Activated CD8-positive, alpha-beta T cell treated with anti-CD3 and anti-CD28 coated beads, Interleukin-2, amount 10 ng/mL, durations not matched to agents 7 days and 5 days (primary cell): Measurements from ENCODE around the gene NMRK1. TPM values are rescaled to one million over a fixed set of nuclear protein-coding genes. Genes with fewer than 3 reads are reported as not detected.

Source experiments
- ATAC-seq: fragments of 150-1000 bp; cut with Tn5 transposase; one replicate; pipeline ENCODE4 v1.10.0; 2021; ENCODE audit warnings: moderate library complexity
- CTCF ChIA-PET: fragments of 350-600 bp; sonication (Branson Sonifier 250); formaldehyde crosslinking; loops from one replicate; lab custom pipeline; 2021; ENCODE audit warnings: antibody characterized with exemption; lab: Charles Lee
- POLR2A ChIA-PET: fragments of 350-600 bp; sonication (Branson Sonifier 250); formaldehyde crosslinking; loops from one replicate; lab custom pipeline; 2021; ENCODE audit warnings: antibody characterized with exemption; lab: Charles Lee
- DNase-seq: peaks from one replicate; pipeline ENCODE4 v3.0.0-alpha.2; 2020
- H3K27ac Mint-ChIP-seq: one replicate; pipeline ENCODE4 v1.8.0; 2021; ENCODE audit warnings: mild to moderate bottlenecking, mixed read lengths
- H3K27me3 Mint-ChIP-seq: one replicate; pipeline ENCODE4 v1.8.0; 2021; ENCODE audit warnings: low read depth, mixed read lengths
- H3K36me3 Mint-ChIP-seq: one replicate; pipeline ENCODE4 v1.8.0; 2021; ENCODE audit warnings: low read depth, mixed read lengths
- H3K4me1 Mint-ChIP-seq: one replicate; pipeline ENCODE4 v1.8.0; 2021; ENCODE audit warnings: low read depth, mixed read lengths
- H3K4me3 Mint-ChIP-seq: one replicate; pipeline ENCODE4 v1.8.0; 2021; ENCODE audit warnings: mild to moderate bottlenecking, mixed read lengths
- H3K9me3 Mint-ChIP-seq: one replicate; pipeline ENCODE4 v1.8.0; 2022; ENCODE audit warnings: mixed read lengths; ENCODE audit not compliant: insufficient read depth
- total RNA-seq, 2 experiments: library from RNA; stranded (reverse); gene quantifications; one replicate each; pipeline ENCODE4 v1.2.3, GENCODE V29; 2021

NMRK1 gene
- total RNA-seq, 2 experiments from 2014 or later = 26.9 to 28.2 TPM

- Mint-ChIP-seq H3K4me1 (peaks cover 41% of the 10 kb centered on the region), H3K36me3 (peaks cover 48% of the 10 kb centered on the region), H3K4me3 (no peak overlapping the region), H3K9me3 (no peaks in the 10 kb centered on the region), H3K27me3 (no peaks in the 10 kb centered on the region), H3K27ac (no peak overlapping the region)
- ATAC-seq = no peak
- ChIA-PET CTCF (interaction anchor here (0.6 to 0.8 kb wide), 2 partner anchors 9 to 658 kb away, joined by 3 to 4 read pairs; no protein-coding TSS in a partner anchor), POLR2A (no interaction called here)
- no peak for DNase-seq
Measured at GRCh38 chr9:75101004-75101588, 13.1 kb upstream of the NMRK1 start.

GRCh38 chr9:75096796-75097195 is 8.8 kb upstream of the NMRK1 start:
- no peak overlapping the region for H3K27ac Mint-ChIP-seq
- H3K9me3 Mint-ChIP-seq = no peaks in the 10 kb centered on the region
- H3K36me3 Mint-ChIP-seq = peaks cover 46% of the 10 kb centered on the region
- ChIA-PET POLR2A (no interaction called here), CTCF (no interaction called here)
- ATAC-seq (no peak), DNase-seq (no peak)
- no peaks in the 10 kb centered on the region for H3K27me3 Mint-ChIP-seq
- H3K4me3 Mint-ChIP-seq = no peak overlapping the region
- H3K4me1 Mint-ChIP-seq = peaks cover 39% of the 10 kb centered on the region

- Mint-ChIP-seq H3K9me3 (no peaks in the 10 kb centered on the region), H3K27me3 (no peaks in the 10 kb centered on the region), H3K36me3 (peaks cover 48% of the 10 kb centered on the region), H3K27ac (no peak overlapping the region), H3K4me1 (peaks cover 51% of the 10 kb centered on the region), H3K4me3 (no peak overlapping the region)
- POLR2A ChIA-PET = no interaction called here
- CTCF ChIA-PET = interaction anchor here (0.6 to 2.0 kb wide), 6 partner anchors 8 to 319 kb away, joined by 3 to 12 read pairs (median 4); partner anchors contain the start of genes C9orf40 and CARNMT1
- ATAC-seq = no peak
- DNase-seq = no peak
Measured at GRCh38 chr9:75092766-75093165, 4.8 kb upstream of the NMRK1 start.

GRCh38 chr9:75090579-75090978 is 2.6 kb upstream of the NMRK1 start:
- ATAC-seq = no peak
- no peaks in the 10 kb centered on the region for H3K9me3 Mint-ChIP-seq
- CTCF ChIA-PET = interaction anchor here (0.8 to 1.6 kb wide), 5 partner anchors 57 to 313 kb away, joined by 4 to 8 read pairs (median 5); partner anchors contain the start of gene CARNMT1
- peak overlapping the region; percentile 95 for H3K4me3 Mint-ChIP-seq
- peaks cover 41% of the 10 kb centered on the region for H3K36me3 Mint-ChIP-seq
- H3K4me1 Mint-ChIP-seq = peaks cover 60% of the 10 kb centered on the region
- peak overlapping the region; percentile 62 for H3K27ac Mint-ChIP-seq
- DNase-seq = no peak
- POLR2A ChIA-PET = interaction anchor here (0.7 to 1.7 kb wide), 4 partner anchors 62 to 83 kb away, joined by 3 to 7 read pairs (median 6); partner anchors contain the start of gene CARNMT1
- no peaks in the 10 kb centered on the region for H3K27me3 Mint-ChIP-seq

GRCh38 chr9:75089373-75089766 is 1.4 kb upstream of the NMRK1 start:
- peak overlapping the region; percentile 95 for H3K4me3 Mint-ChIP-seq

GRCh38 chr9:75088646-75089372 is 854 bp upstream of the NMRK1 start:
- Mint-ChIP-seq H3K4me1 (peaks cover 60% of the 10 kb centered on the region), H3K4me3 (peak overlapping the region; percentile 95), H3K27ac (peak overlapping the region; percentile 89), H3K27me3 (no peaks in the 10 kb centered on the region), H3K9me3 (no peaks in the 10 kb centered on the region), H3K36me3 (peaks cover 33% of the 10 kb centered on the region)
- CTCF ChIA-PET = interaction anchor here (0.8 to 3.3 kb wide), 13 partner anchors 11 to 315 kb away, joined by 3 to 27 read pairs (median 4); partner anchors contain the start of genes C9orf40 and CARNMT1
- DNase-seq (peak; percentile 35), ATAC-seq (peak; percentile 37)
- POLR2A ChIA-PET = interaction anchor here (0.6 to 4.1 kb wide), 13 partner anchors 14 to 555 kb away, joined by 3 to 26 read pairs (median 4); partner anchors contain the start of genes C9orf40 and CARNMT1

More at GRCh38 chr9:75089373-75089766, 1.4 kb upstream of the NMRK1 start:
- CTCF ChIA-PET = interaction anchor here (0.7 to 1.6 kb wide), 6 partner anchors 38 to 149 kb away, joined by 3 to 8 read pairs (median 4); partner anchors contain the start of gene CARNMT1
- H3K27ac Mint-ChIP-seq = peak overlapping the region; percentile 89
- ATAC-seq = no peak
- H3K27me3 Mint-ChIP-seq = no peaks in the 10 kb centered on the region
- no peaks in the 10 kb centered on the region for H3K9me3 Mint-ChIP-seq
- no peak for DNase-seq
- peaks cover 61% of the 10 kb centered on the region for H3K4me1 Mint-ChIP-seq
- peaks cover 37% of the 10 kb centered on the region for H3K36me3 Mint-ChIP-seq
- POLR2A ChIA-PET = interaction anchor here (0.9 to 4.1 kb wide), 5 partner anchors 57 to 81 kb away, joined by 3 to 26 read pairs (median 12); no protein-coding TSS in a partner anchor

- ChIA-PET CTCF (interaction anchor here (0.6 to 3.3 kb wide), 16 partner anchors 9 to 320 kb away, joined by 3 to 27 read pairs (median 3); partner anchors contain the start of genes C9orf40 and CARNMT1), POLR2A (interaction anchor here (0.9 to 4.1 kb wide), 10 partner anchors 12 to 313 kb away, joined by 3 to 26 read pairs (median 6); partner anchors contain the start of genes C9orf40 and CARNMT1)
- H3K4me1 Mint-ChIP-seq = peaks cover 62% of the 10 kb centered on the region
- peak overlapping the region; percentile 97 for H3K27ac Mint-ChIP-seq
- H3K4me3 Mint-ChIP-seq = peak overlapping the region; percentile 94
- no peaks in the 10 kb centered on the region for H3K9me3 Mint-ChIP-seq
- ATAC-seq = no peak
- peak; percentile 68 for DNase-seq
- H3K27me3 Mint-ChIP-seq = no peaks in the 10 kb centered on the region
- peaks cover 33% of the 10 kb centered on the region for H3K36me3 Mint-ChIP-seq
Measured at GRCh38 chr9:75087289-75087823, 599 bp downstream of the NMRK1 start.

- H3K9me3 Mint-ChIP-seq = no peaks in the 10 kb centered on the region
- H3K36me3 Mint-ChIP-seq = peaks cover 34% of the 10 kb centered on the region
- ChIA-PET CTCF (interaction anchor here (0.5 to 3.3 kb wide), 11 partner anchors 8 to 319 kb away, joined by 3 to 27 read pairs (median 4); partner anchors contain the start of gene CARNMT1), POLR2A (interaction anchor here (0.9 to 4.1 kb wide), 5 partner anchors 59 to 134 kb away, joined by 3 to 26 read pairs (median 12); partner anchors contain the start of genes C9orf40 and CARNMT1)
- peaks cover 57% of the 10 kb centered on the region for H3K4me1 Mint-ChIP-seq
- H3K27ac Mint-ChIP-seq = peak overlapping the region; percentile 90
- DNase-seq (no peak), ATAC-seq (no peak)
- H3K4me3 Mint-ChIP-seq = peak overlapping the region; percentile 94
- H3K27me3 Mint-ChIP-seq = no peaks in the 10 kb centered on the region
Measured at GRCh38 chr9:75086541-75087288, 1.2 kb downstream of the NMRK1 start.

- Mint-ChIP-seq H3K4me1 (peaks cover 47% of the 10 kb centered on the region), H3K27me3 (no peaks in the 10 kb centered on the region), H3K9me3 (no peaks in the 10 kb centered on the region), H3K4me3 (peak overlapping the region; percentile 39), H3K27ac (peak overlapping the region; percentile 48), H3K36me3 (peaks cover 30% of the 10 kb centered on the region)
- DNase-seq (no peak), ATAC-seq (no peak)
- ChIA-PET POLR2A (interaction anchor here (0.9 to 3.2 kb wide), 2 partner anchors 60 to 133 kb away, joined by 3 to 12 read pairs; partner anchors contain the start of gene C9orf40), CTCF (interaction anchor here (1.0 to 3.3 kb wide), 8 partner anchors 9 to 311 kb away, joined by 3 to 27 read pairs (median 6); partner anchors contain the start of genes C9orf40 and CARNMT1)
Measured at GRCh38 chr9:75085640-75086039, 2.3 kb downstream of the NMRK1 start.

- peaks cover 30% of the 10 kb centered on the region for H3K36me3 Mint-ChIP-seq
- POLR2A ChIA-PET = interaction anchor here (0.7 kb wide), 1 partner anchor 137 kb away, joined by 3 read pairs; no protein-coding TSS in a partner anchor
Measured at GRCh38 chr9:75084081-75084672, 3.8 kb downstream of the NMRK1 start.

More at GRCh38 chr9:75084081-75084672, 3.8 kb downstream of the NMRK1 start:
- H3K27ac Mint-ChIP-seq = no peak overlapping the region
- no peak for ATAC-seq
- H3K4me1 Mint-ChIP-seq = peaks cover 36% of the 10 kb centered on the region
- H3K4me3 Mint-ChIP-seq = no peak overlapping the region
- no peak for DNase-seq
- no peaks in the 10 kb centered on the region for H3K9me3 Mint-ChIP-seq
- H3K27me3 Mint-ChIP-seq = no peaks in the 10 kb centered on the region
- CTCF ChIA-PET = interaction anchor here (0.7 to 3.2 kb wide), 6 partner anchors 19 to 310 kb away, joined by 3 to 21 read pairs (median 4); partner anchors contain the start of gene CARNMT1
